ENCODE data around the gene STAT6. TPM values are rescaled to one million over a fixed set of nuclear protein-coding genes. Genes with fewer than 3 reads are reported as not detected.

STAT6 gene
- total and polyA plus RNA-seq, 2 of the 8 experiments (the other 6 are each of a cell fraction or from before 2014, with no cell fraction given): 32.9 to 38.7 TPM

DNA sequence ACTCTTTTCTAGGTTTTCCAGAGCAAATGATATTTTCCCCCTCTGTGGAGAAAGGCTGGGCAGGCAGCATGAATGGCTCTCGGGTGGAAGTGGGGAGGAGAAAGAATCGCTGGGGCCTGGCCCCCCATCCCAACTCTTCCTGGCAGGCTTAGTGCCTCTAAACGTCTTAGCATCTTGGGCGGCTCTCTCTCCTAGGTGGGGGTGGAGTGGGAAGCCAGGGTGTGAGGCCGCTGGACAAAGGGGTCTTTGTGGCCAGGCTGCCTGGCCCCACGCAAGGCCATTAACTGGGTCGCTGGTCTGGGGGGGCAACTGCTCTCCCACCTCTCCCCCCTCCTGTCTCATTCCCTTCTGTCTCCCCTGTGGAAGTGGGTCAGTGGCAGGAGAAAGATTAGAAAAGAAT is 31.6 kb upstream of the STAT6 start:
- Histone ChIP-seq H2BK120ac (replicated peaks; ENCODE audit: low read depth, low read length) (no peak overlapping the region), H3K4me3 (ENCODE audit: extremely low read depth in 1 of 4, insufficient read depth in 2 of 4, low read depth in 3 of 4, low read length in 4 of 4) (no peak overlapping the region), H2BK20ac (ENCODE audit: low read length) (no peak overlapping the region), H4K5ac (ENCODE audit: insufficient read length, low read depth, low read length) (no peak overlapping the region), H3K27me3 (replicated peaks in 1 of 4; ENCODE audit: control insufficient read depth in 3 of 4, extremely low read depth in 1 of 4, insufficient read depth in 3 of 4, low read length in 3 of 4) (no peaks in the 10 kb centered on the region), H3K23me2 (ENCODE audit: low read depth, low read length) (no peaks in the 10 kb centered on the region), H3K27ac (ENCODE audit: low read depth, low read length) (no peak overlapping the region), H4K8ac (ENCODE audit: extremely low read depth, insufficient read depth, low read length) (no peak overlapping the region), H3K9me3 (ENCODE audit: insufficient read depth in 2 of 2, low read depth in 1 of 2, low read length in 1 of 2) (no peaks in the 10 kb centered on the region), H2AFZ (ENCODE audit: low read length) (no peak overlapping the region), H2BK12ac (ENCODE audit: low read depth, low read length) (no peak overlapping the region), H2BK5ac (ENCODE audit: low read depth, low read length) (no peak overlapping the region), H3K79me2 (ENCODE audit: control insufficient read depth in 1 of 2, insufficient read depth in 2 of 2, low read length in 2 of 2) (peaks cover 0 to 11% of the 10 kb centered on the region in 2 experiments; a peak in 1 of 4 replicates), H3K4ac (replicated peaks; ENCODE audit: insufficient read length, low read depth, low read length) (no peak overlapping the region), H3K56ac (replicated peaks; ENCODE audit: insufficient read length, low read depth, low read length) (no peak overlapping the region), H3K4me1 (replicated peaks in 1 of 4; ENCODE audit: control insufficient read depth in 3 of 4, insufficient read depth in 4 of 4, low read length in 3 of 4) (peaks cover 0 to 5% (median under 1%) of the 10 kb centered on the region in 4 experiments; a peak in 2 of 7 replicates), H4K20me1 (replicated peaks in 1 of 2; ENCODE audit: control insufficient read depth in 1 of 2, insufficient read depth in 2 of 2, low read length in 2 of 2) (peaks cover 9 to 18% of the 10 kb centered on the region in 2 experiments), H3K79me1 (ENCODE audit: low read depth, low read length) (peaks cover 8% of the 10 kb centered on the region), H3K36me3 (ENCODE audit: control insufficient read depth in 2 of 4, insufficient read depth in 4 of 4, low read length in 3 of 4) (peaks cover 49 to 80% (median 63%) of the 10 kb centered on the region in 4 experiments), H3K9ac (replicated peaks in 1 of 4; ENCODE audit: extremely low read depth in 1 of 4, low read depth in 3 of 4, low read length in 3 of 4) (no peak overlapping the region), H3K14ac (ENCODE audit: insufficient read length) (no peak overlapping the region), H4K91ac (replicated peaks; ENCODE audit: insufficient read length, low read length) (no peak overlapping the region), H3K4me2 (ENCODE audit: insufficient read depth in 1 of 2, low read depth in 2 of 2, low read length in 2 of 2) (no peak overlapping the region), H3K18ac (ENCODE audit: extremely low read depth, low read length) (no peak overlapping the region), H3K23ac (ENCODE audit: insufficient read length) (no peak overlapping the region), H2BK15ac (ENCODE audit: low read length) (no peak overlapping the region), H2AK5ac (ENCODE audit: low read depth, low read length) (no peak overlapping the region)
- POLR2A ChIA-PET (ENCODE audit: partially characterized antibody): interaction anchor here (1.1 to 2.9 kb wide), 5 partner anchors 8 to 27 kb away, joined by 3 to 14 read pairs (median 5); no protein-coding TSS in a partner anchor
- CTCF ChIA-PET (ENCODE audit: partially characterized antibody): interaction anchor here (1.6 to 4.6 kb wide), 3 partner anchors 12 to 30 kb away, joined by 3 to 29 read pairs (median 11); no protein-coding TSS in a partner anchor
- 86% methylated on average over 7 of the region's 7 CpGs; no CpG with 5 or more reads in 1 of the 2 experiments for WGBS, 2 experiments (ENCODE audit: extremely low coverage in 1 of 2, insufficient coverage in 1 of 2, insufficient read length in 1 of 2, insufficient replicate concordance in 2 of 2, low coverage in 1 of 2, low lambda C conversion rate in 2 of 2, missing lambda C conversion rate in 1 of 2)
- no peak for DNase-seq (ENCODE audit: low read depth in 1 of 2, low spot score in 2 of 2)
- FAIRE-seq: no peak
- TF ChIP-seq RBBP5 (IDR thresholded peaks at IDR 0.05; ENCODE audit: borderline replicate concordance, low read depth, low read length) (no peak), CBX8 (IDR thresholded peaks at IDR 0.05; ENCODE audit: borderline replicate concordance, low read depth, low read length) (no peak), EP300 (IDR thresholded peaks at IDR 0.05; ENCODE audit: borderline replicate concordance in 1 of 2, low read depth in 2 of 2, low read length in 2 of 2) (no peak), JUND (IDR thresholded peaks at IDR 0.05; ENCODE audit: low read length) (no peak), POLR2A (IDR thresholded peaks at IDR 0.05; ENCODE audit: control extremely low read depth in 1 of 2, low read depth in 2 of 2, low read length in 2 of 2) (no peak), RXRA (IDR thresholded peaks at IDR 0.05; ENCODE audit: insufficient read depth, low read depth, low read length) (no peak), EGR1 (IDR thresholded peaks at IDR 0.05; ENCODE audit: borderline replicate concordance, low read depth, low read length) (no peak), JUN (IDR thresholded peaks at IDR 0.05; ENCODE audit: low read depth, low read length) (no peak), KDM4A (IDR thresholded peaks at IDR 0.05; ENCODE audit: low read depth, low read length, severe bottlenecking) (no peak), RAD21 (IDR thresholded peaks at IDR 0.05 in 1 of 2, conservative IDR thresholded peaks at IDR 0.05 in 1 of 2; ENCODE audit: low read depth in 2 of 2, low read length in 2 of 2) (no peak)
- TF ChIP-seq, protein P1, sequence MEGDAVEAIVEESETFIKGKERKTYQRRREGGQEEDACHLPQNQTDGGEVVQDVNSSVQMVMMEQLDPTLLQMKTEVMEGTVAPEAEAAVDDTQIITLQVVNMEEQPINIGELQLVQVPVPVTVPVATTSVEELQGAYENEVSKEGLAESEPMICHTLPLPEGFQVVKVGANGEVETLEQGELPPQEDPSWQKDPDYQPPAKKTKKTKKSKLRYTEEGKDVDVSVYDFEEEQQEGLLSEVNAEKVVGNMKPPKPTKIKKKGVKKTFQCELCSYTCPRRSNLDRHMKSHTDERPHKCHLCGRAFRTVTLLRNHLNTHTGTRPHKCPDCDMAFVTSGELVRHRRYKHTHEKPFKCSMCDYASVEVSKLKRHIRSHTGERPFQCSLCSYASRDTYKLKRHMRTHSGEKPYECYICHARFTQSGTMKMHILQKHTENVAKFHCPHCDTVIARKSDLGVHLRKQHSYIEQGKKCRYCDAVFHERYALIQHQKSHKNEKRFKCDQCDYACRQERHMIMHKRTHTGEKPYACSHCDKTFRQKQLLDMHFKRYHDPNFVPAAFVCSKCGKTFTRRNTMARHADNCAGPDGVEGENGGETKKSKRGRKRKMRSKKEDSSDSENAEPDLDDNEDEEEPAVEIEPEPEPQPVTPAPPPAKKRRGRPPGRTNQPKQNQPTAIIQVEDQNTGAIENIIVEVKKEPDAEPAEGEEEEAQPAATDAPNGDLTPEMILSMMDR (IDR thresholded peaks at IDR 0.05; ENCODE audit: control extremely low read depth in 1 of 3, insufficient read depth in 1 of 3, low read depth in 1 of 3, low read length in 3 of 3): no peak

All from H1 (cell line).